NCI-H2196 treated with DMSO at 0.1 percent for 48 hours (cell line): Measurements from ENCODE around the gene CCDC85C.

Experiments
- DNase-seq: peaks from one replicate; lab custom pipeline; 2025; ENCODE audit not compliant: unreplicated experiment; lab: John Stamatoyannopoulos, UW

Gene CCDC85C

GRCh38 chr14:99479906-99480869 lies 123.8 kb downstream of the CCDC85C start, which contains the start of gene SETD3:
TSS of gene SETD3 (minus strand) at chr14:99480859. CDS start at chr14:99465805, 15,054 bp downstream.
- no peak for DNase-seq

GRCh38 chr14:99479160-99479905 lies 124.7 kb downstream of the CCDC85C start:
- no peak for DNase-seq

GRCh38 chr14:99478128-99478527 lies 125.9 kb downstream of the CCDC85C start:
- no peak for DNase-seq

DNA sequence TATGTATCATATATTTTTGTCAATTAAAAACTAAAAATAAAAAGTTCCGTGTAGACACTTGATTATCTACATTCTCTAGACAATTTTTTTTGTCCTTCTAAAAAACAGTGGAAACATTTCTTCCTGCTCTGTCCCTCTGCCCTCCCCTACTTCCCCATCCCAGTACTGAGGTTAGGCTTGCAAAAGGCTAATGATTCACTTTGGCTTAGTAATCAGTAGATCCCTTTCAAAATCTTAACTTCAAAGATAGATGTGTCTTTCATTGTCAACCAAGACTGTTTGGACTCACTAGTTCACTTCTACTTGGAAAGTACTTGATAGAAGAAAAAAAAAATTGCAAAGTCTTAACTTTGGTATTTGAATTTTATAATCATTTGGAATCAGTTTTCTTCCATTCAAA lies 127.1 kb downstream of the CCDC85C start:
- no peak for DNase-seq

- no peak for DNase-seq
Observed at GRCh38 chr14:99475660-99476059, 128.3 kb downstream of the CCDC85C start.

GRCh38 chr14:99475179-99475578 lies 128.8 kb downstream of the CCDC85C start:
- DNase-seq, result no peak

DNA sequence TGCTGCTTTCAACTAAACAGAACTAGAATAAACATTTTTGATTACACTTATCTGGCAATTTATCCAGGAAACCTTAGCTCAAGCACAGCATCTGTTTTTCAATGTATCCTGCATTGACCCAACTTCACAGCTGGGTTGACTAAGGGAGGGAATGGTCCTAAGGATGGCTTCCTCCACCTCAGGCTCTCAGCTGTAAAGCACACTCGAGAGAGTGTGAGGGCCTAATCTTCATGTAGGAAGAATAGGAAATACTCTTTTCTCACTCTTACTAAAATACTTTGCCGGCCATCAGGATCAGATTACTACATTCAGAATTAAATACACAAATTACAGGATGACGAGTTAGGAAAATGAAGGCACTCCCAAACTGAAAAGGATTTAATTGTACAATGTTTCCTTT lies 130.5 kb downstream of the CCDC85C start:
- no peak for DNase-seq

- no peak for DNase-seq
Observed at GRCh38 chr14:99472937-99473336, 131.1 kb downstream of the CCDC85C start.

- no peak for DNase-seq
Observed at GRCh38 chr14:99471731-99472130, 132.3 kb downstream of the CCDC85C start.

GRCh38 chr14:99468836-99469592 lies 135.0 kb downstream of the CCDC85C start:
- DNase-seq, result no peak

GRCh38 chr14:99468081-99468480 lies 135.9 kb downstream of the CCDC85C start:
- DNase-seq, result no peak

GRCh38 chr14:99467336-99468078 lies 136.5 kb downstream of the CCDC85C start:
- no peak for DNase-seq

DNA sequence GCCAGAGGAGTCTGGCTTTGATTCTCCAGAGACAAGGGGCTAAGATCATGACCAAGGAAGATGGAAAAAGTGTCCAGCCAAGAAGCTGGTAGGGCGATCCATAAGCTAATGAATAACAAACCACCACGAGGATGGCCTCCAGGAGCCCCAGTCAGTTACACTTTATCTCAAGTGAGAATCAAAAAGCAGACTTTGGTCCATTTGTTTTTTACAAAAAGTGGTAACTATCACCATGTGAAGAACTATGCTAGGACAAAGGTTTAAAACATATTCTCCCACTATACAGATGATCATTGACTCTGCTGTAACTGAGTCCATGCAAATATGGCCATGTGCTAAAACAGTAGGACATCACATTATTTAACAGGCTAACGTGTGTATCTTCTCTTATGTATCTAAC lies 137.2 kb downstream of the CCDC85C start:
- no peak for DNase-seq

- DNase-seq, result no peak
Observed at GRCh38 chr14:99465288-99465687, 138.7 kb downstream of the CCDC85C start.

- DNase-seq, result no peak
Observed at GRCh38 chr14:99463974-99464373, 140.0 kb downstream of the CCDC85C start.

GRCh38 chr14:99462210-99462609 lies 141.8 kb downstream of the CCDC85C start:
- no peak for DNase-seq

DNA sequence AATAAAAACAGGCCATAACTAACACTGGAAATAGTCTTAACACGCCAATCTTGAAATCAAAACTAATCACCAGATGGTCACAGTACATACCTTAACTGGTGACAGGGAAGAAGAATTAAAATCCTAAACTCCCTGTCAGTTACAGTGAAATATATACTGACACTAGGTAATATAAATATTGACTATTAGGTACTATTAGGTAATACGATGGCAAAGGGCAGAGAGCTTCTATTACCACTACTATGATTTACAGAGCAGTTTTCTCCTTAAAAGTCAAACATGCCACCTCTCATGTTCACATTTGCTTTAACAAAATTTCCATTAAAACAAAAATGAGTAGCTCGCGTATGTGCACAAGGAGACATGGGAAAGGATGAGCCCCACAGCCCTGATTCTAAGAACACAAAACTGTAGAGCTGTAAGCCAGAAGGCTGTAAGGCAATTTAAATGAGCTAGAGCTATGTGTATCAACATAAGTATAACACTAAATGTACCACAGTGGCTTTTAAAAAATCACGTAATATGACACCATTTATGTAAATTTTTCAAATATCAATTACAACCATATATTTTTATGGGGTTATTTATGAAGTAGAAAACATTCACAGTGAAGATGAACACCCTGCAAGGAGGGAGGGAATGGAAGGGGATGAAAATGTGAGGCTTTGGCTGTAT lies 142.5 kb downstream of the CCDC85C start:
- DNase-seq, result no peak

DNA sequence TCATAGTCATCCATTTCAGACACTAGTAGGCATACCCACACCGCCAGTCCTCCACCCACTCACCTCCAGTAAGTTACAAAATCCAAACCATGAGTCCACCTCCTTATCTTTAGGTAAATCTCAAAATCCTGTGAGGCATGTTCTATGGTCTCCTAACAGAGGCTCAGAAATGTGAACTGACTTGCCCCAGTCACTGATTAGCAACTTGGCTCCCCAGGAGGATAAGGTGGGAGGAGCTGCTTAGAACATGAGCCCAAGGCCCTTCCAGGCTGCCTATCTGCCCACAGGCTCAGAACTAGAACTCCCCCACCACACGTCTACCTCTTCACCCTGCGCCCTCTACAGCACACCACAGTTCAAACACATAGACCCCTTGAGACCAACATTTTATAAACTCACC lies 143.2 kb downstream of the CCDC85C start:
- DNase-seq, result no peak

- DNase-seq, result no peak
Observed at GRCh38 chr14:99459481-99460100, 144.4 kb downstream of the CCDC85C start.

GRCh38 chr14:99454246-99454645 lies 149.8 kb downstream of the CCDC85C start:
- no peak for DNase-seq
